DMS 273 (cell line): ENCODE results near the gene EPB42.
"Not testable (repeated sequence)": the region's sequence is repeated elsewhere in the genome, so short reads cannot be mapped to it uniquely, and the experiment has no call there.

Experiments used
- DNase-seq: peaks from one replicate; lab custom pipeline; 2025; ENCODE audit not compliant: unreplicated experiment; lab: John Stamatoyannopoulos, UW

The EPB42 gene

GRCh38 chr15:43213466-43213865 is 7.4 kb downstream of the EPB42 start:
- no peak for DNase-seq

GRCh38 chr15:43212951-43213350 is 7.9 kb downstream of the EPB42 start:
- DNase-seq, result no peak

DNA sequence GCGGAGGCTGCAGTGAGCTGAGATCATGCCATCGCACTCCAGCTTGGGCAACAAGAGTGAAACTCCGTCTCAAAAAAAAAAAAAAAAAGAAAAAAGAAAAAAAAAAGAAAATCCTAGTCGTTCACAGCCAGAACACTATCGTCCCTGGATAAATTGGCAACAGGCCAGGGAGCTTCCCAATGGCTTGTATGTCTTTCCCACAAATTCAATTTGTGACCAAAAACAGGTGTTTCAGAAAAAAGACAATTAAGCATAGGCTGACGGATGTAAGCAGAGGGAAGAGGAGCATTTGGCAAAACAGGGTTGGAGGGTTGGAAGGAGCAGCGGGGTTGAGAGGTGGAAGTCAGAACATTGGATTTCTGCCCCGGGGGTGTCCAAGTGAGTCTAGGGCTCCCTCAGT is 8.5 kb downstream of the EPB42 start:
- DNase-seq, result no peak

- no peak for DNase-seq
These were observed 9.5 kb downstream of the EPB42 start for GRCh38 chr15:43211224-43211735.

DNA sequence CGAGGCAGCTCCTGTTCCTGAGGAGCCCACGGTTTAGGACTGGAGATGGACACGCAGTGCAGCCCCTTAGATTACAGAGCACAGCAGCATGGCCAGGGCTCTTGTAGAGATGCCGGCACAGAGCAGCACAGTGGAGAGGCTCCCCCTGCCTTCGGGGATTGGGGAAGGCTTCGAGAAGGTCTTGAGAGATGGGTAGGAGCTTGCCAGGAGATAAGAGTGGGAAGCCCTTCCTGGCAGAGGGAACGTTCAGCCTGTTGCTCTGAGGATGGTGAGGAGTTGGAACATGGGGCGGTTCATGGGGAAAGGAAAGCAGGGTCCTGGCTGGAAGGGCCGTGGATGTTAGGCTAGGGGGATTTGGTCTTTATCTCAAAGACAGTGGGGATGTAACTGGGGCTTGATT is 10.0 kb downstream of the EPB42 start:
- no peak for DNase-seq

- DNase-seq, result no peak
These were observed 10.6 kb downstream of the EPB42 start for GRCh38 chr15:43210172-43210745.

DNA sequence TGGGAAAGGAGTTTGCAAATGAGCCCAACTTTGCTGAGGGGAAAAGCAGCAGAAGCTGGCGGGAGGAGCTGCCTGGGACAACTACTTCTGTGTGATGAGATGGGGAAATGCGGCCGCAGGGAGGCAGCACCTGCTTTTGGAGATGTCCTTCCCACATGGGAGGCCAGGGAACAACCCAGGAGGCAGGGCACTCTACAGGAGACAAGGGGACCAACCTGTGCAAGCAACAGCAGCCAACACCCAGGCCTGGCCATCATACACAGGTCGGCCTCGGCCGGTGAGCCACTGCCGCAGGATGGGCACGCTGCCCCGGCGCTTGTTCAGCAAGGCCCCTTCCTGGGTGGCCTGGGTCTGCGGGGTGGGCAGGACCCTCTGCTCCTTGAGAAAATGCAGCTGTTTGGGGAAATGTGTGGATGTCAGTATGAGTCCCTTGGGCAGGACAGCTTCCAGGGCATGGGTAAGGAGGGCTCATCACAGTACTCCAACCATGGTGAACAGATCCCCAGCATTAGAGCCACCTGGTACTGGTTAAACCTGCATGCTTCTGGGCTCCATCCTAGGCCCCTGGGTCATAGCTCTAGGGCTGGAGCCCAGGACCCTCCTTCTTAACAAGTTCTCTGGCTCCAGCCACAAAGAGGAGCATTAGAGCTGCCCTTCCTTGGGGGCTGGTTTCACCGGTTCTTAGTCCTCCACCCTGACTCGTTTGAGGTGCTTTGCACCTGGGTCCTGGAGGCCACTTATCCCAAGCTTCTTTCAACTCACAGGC is 11.6 kb downstream of the EPB42 start:
- no peak for DNase-seq

DNA sequence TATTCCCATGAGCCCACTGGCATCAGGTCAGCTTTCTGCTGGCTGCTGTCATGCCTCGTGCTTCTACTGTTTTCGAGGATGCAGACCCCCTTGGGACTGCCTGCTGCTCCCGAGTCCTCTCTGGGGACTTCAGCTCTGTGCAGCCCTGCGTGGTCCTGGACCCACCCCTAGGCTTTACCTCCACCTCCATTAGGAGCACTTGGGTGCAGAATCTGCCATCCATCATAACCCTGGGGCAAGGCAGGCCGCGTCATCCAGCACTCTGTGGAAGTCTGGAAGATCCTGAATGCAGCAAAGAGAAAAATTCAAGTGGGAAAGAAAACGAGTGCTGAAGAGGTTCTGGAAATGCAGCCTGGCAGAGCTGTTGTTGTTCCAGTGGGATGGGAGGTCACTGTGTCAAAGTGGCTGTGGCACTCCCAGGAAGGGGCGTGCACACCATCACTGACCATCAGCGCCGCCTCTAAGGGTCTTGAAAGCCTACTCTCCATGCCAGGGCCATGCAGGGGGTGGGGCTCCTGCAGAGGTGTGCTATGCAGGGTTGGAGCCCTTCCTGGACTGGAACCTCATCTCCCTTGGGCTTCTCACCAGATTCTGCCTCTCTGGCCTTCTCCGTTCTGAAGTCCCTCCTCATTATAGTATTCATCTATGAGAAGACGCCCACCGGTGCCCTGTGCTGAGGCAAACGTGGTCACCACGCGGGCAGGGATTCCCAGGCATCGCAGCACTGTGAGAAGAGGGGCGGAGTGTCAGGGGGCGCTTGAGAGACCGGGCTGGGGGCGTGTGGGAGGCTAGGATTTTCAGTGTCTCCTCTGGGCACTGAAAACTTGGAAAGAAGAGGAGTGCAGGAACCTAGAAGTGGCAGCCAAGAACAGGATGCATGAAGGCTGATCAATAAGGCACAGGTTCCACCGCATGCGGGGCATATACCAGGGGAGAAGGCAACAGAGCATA is 12.5 kb downstream of the EPB42 start:
- no peak for DNase-seq

DNA sequence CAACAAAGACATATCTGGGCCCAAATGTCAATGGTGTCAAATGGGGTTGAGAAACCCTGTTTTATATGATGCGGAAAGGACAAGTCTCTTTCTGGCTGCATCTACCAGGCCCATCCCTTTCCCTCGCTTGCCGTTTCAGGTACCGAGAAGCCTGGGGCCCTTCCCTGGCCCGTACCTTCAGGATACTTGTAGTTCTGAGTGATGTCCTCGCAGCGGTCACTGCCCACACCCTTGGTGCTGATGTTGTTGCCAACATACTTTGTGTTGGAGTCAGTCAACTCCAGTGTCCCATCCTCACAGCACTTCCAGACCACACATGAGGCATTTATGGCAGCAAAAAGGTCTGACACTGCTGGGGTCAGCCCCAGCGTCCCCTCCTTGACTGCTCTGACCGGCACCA is 13.8 kb downstream of the EPB42 start:
- no peak for DNase-seq

GRCh38 chr15:43206054-43206453 is 14.8 kb downstream of the EPB42 start:
- DNase-seq, result no peak

GRCh38 chr15:43204016-43204901 is 16.6 kb downstream of the EPB42 start:
- DNase-seq, result peak; percentile 46

DNA sequence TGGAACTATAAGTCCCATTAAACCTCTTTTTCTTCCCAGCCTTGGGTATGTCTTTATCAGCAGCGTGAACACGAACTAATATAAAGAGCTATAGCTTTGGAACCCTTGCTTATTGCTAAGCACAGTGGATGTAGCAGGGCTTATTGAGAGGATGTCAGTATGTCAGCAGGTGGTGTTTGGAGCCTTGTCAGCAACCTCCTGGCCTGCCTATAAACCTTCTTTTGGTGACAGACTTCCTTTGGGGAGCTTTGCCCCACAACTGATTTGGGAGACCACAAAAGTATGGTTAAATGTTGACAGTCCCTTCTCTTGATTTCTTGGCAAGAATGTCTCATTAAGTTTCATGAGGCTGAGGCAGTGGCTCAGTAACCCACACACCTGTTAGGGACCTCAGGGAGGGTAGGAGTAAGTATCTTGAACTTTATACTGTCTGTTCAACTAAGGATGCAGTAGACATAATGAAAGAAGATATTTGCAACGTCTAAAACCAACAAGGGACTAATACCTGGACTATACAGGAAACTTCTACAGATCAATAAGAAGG is 20.8 kb downstream of the EPB42 start:
- no peak for DNase-seq

DNA sequence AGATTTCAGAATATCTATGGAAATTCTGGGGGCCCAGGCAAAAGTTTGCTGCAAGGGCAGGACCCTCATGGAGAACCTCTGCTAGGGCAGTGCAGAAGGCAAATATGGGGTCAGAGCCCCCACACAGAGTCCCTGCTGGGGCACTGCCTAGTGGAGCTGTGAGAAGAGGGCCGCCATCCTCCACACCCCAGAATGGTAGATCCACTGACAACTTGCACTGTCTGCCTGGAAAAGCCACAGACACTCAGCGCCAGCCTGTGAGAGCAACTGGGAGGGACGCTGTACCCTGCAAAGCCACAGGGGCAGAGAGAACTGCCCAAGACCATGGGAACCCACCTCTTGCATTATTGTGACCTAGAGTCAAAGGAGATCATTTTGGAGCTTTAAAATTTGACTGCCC is 21.8 kb downstream of the EPB42 start:
- DNase-seq, result no peak

DNA sequence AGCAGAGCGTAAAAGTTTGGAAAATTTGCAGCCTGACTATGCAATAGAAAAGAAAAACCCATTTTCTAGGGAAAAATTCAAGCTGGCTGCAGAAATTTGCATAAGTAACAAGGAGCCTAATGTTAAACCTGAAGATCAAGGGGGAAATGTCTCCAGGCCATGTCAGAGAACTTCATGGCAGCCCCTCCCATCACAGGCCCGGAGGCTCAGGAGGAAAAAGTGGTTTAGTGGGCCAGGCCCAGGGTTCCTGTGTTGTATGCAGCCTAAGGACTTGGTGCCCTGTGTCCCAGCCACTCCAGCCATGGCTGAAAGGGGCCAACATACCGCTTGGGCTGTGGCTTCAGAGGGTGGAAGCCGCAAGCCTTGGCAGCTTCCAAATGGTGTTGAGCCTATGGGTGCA is 22.3 kb downstream of the EPB42 start:
- not testable (repeated sequence) for DNase-seq

- DNase-seq, result not testable (repeated sequence)
These were observed 23.0 kb downstream of the EPB42 start for GRCh38 chr15:43197773-43198172.

DNA sequence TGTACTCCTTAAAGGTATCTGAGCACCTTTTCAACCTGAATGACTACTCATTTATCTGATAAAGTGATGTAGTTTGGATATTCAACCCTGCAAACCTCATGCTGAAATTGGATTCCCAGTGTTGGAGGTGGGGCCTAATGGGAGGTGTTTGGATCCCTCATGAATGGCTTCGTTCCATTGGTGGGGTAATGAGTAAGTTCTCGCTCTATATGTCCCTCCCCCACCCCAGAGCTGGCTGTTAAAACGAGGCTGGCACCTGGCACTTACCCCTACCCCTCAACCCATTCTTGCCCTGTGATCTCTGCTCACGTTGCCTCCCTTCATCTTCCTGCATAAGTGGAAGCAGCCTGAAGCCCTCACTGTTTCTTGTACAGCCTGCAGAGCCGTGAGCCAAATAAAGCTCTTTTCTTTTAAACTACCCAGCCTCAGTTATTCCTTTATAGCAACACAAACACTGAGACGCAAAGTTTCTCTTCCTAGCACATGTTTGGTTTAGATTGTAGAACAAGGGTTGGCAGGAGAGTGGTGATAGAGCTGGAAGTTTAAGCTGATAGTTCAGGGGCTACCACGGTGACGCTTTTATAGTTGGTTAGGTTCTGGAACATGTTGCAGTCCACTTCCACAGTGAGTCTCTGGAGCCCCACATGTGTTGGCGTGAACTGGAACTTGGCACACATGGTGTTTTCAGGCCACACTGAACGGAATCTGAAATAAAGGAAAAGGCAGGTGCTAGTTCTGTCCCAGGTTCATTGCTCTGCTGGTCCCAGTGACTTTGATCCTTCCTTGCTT is 23.9 kb downstream of the EPB42 start:
- DNase-seq, result no peak

DNA sequence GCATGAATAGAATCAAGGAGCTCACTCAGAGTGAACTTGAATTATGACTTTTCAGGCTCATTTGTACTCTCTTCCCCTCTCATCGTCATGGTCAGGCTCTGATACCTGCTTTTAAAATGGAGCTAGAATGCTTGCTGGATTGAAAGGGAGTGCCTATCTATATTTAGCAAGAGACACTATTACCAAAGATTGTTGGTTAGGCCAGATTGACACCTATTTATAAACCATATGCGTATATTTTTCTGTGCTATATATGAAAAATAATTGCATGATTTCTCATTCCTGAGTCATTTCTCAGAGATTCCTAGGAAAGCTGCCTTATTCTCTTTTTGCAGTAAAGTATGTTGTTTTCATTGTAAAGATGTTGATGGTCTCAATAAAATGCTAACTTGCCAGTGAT is 26.0 kb downstream of the EPB42 start:
- no peak for DNase-seq

DNA sequence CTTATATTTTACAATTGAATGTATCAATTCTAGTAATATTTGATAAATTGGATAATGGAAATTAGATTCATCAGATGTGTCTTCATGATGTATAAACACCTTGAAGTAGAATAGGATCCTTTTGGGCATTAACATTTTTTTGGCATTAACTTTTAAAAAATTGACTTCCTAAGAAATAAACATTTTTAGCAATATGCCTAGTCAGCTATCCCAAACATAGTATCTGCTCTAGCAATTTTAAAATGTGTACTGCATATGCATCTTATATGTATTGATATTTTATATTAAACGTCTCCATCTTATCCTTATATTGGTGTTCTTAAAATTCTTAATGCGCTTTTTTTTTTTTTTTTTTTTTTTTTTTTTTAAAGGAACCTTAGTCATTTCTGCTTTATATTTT is 27.1 kb downstream of the EPB42 start:
- no peak for DNase-seq

DNA sequence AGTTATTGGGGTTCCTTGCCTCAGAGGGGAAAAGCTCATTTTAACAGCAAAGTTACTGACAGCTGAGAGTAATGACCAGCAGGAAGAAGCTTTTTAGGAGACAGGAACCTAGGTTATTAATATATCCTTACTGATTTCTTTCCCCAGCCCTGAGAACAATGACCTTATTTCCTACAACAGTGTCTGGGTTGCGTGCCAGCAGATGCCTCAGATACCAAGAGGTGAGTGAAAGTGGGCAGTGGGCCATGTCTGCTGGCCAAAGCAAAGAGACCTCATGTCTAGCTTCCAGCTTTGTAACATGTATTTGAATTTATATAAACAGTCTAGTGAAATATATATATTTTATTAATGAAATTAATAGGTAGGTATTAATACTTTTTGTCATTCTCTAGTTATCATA is 30.6 kb downstream of the EPB42 start:
- no peak for DNase-seq

DNA sequence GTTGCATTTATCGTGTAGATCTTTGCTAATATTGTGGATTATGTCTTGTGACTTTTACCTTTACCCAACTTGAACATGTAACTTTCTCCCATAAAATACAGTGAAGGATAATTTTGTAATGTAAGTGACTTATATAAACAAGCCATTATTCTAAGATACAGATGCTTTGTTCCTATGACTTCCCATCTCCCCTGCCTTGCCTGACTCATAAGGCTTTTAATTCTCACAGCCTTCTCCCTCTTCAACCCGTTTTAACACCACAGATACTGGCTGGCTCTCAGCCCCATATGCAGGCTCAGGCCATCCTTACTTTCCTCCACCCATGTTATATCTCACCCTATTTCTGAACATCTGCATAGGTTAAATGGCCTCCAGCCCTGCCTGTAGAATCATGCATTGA is 31.5 kb downstream of the EPB42 start:
- no peak for DNase-seq
